HepG2 (cell line): Measurements from ENCODE around the gene ZFP36L2. TPM values are rescaled to one million over a fixed set of nuclear protein-coding genes. Genes with fewer than 3 reads are reported as not detected.

ENCODE experiments used
- CTCF ChIP-seq: sonication (generic); formaldehyde crosslinking; IDR thresholded peaks from 2 replicates; pipeline ENCODE4 v1.5.0; 2020; ENCODE audit warnings: mild to moderate bottlenecking, missing genetic modification reagents, moderate library complexity
- ETS1 ChIP-seq: sonication (generic); formaldehyde crosslinking; IDR thresholded peaks from 2 replicates; pipeline ENCODE4 v1.4.0; 2020; ENCODE audit warnings: missing genetic modification reagents
- KDM5B ChIP-seq: sonication (generic); formaldehyde crosslinking; IDR thresholded peaks from 2 replicates; pipeline ENCODE4 v1.4.0; 2020; ENCODE audit warnings: missing genetic modification reagents, mild to moderate bottlenecking, borderline replicate concordance
- MLX ChIP-seq: IDR thresholded peaks from 2 replicates; pipeline ENCODE4 v1.6.1; 2016
- PRMT3 ChIP-seq: sonication (generic); formaldehyde crosslinking; IDR thresholded peaks from 2 replicates; pipeline ENCODE4 v1.8.1; 2022; ENCODE audit warnings: low read depth, mild to moderate bottlenecking, moderate library complexity, missing genetic modification reagents, borderline replicate concordance
- SOX6 ChIP-seq, 2 experiments: fragments of 450-650 bp in 1 of 2; sonication (generic) in 1 of 2; formaldehyde crosslinking in 1 of 2; IDR thresholded peaks; 2 replicates each; pipeline versions ENCODE4 v1.4.0 to v1.6.1; 2017 to 2020; ENCODE audit warnings: antibody characterized with exemption in 1 of 2, mild to moderate bottlenecking in 1 of 2, missing genetic modification reagents in 1 of 2
- ZNF274 ChIP-seq: sonication (generic); formaldehyde crosslinking; IDR thresholded peaks from 2 replicates; pipeline ENCODE4 v1.5.1; 2020; ENCODE audit warnings: mild to moderate bottlenecking, missing genetic modification reagents
- ZNF414 ChIP-seq: sonication (generic); formaldehyde crosslinking; IDR thresholded peaks from 2 replicates; pipeline ENCODE4 v1.5.0; 2020; ENCODE audit warnings: missing genetic modification reagents
- ZNF501 ChIP-seq: sonication (generic); formaldehyde crosslinking; IDR thresholded peaks from 2 replicates; pipeline ENCODE4 v1.5.1; 2020; ENCODE audit warnings: mild to moderate bottlenecking, moderate library complexity, missing genetic modification reagents
- ZNF546 ChIP-seq: sonication (generic); formaldehyde crosslinking; conservative IDR thresholded peaks from 2 replicates; pipeline ENCODE4 v1.8.1; 2023; ENCODE audit warnings: mild to moderate bottlenecking, missing genetic modification reagents
- ZNF549 ChIP-seq: sonication (generic); formaldehyde crosslinking; IDR thresholded peaks from 2 replicates; pipeline ENCODE4 v1.5.0; 2020; ENCODE audit warnings: missing genetic modification reagents
- ZNF800 ChIP-seq: sonication (generic); formaldehyde crosslinking; IDR thresholded peaks from 2 replicates; pipeline ENCODE4 v1.4.0; 2020; ENCODE audit warnings: missing genetic modification reagents
- ZNF883 ChIP-seq: sonication (generic); formaldehyde crosslinking; IDR thresholded peaks from 2 replicates; pipeline ENCODE4 v1.5.1; 2020; ENCODE audit warnings: mild to moderate bottlenecking, missing genetic modification reagents; ENCODE audit errors: not compliant biosample characterization
- polyA plus RNA-seq, 8 experiments: library from polyadenylated mRNA; depleted of rRNA in 3 of 8; stranded (reverse) in 7 of 8; unstranded in 1 of 8; fragments of >200 nt; fragmentation: Illumina TruSeq in 4 of 8; extraction: Trizol in 4 of 8; gene quantifications; 2 replicates each; pipeline versions ENCODE4 v1.2.1 to v1.2.3, GENCODE V29; 2011 to 2016; ENCODE audit warnings: low read depth in 4 of 8, missing spikeins in 1 of 8, mixed read lengths in 1 of 8; ENCODE audit not compliant: insufficient read depth in 1 of 8
- total RNA-seq, 5 experiments: library from RNA; depleted of rRNA; stranded (reverse); fragments of >200 nt; fragmentation: Illumina TruSeq; extraction: Trizol; gene quantifications; 2 replicates each; pipeline ENCODE4 v1.2.3, GENCODE V29; 2016; ENCODE audit warnings: low read depth in 1 of 5
- TF ChIP-seq, protein P1 (sequence below): sonication (generic); formaldehyde crosslinking; IDR thresholded peaks from 2 replicates; pipeline ENCODE4 v1.5.1; 2020; ENCODE audit warnings: mild to moderate bottlenecking, missing genetic modification reagents, moderate library complexity
- TF ChIP-seq, protein P2 (sequence below): sonication (generic); formaldehyde crosslinking; conservative IDR thresholded peaks from 2 replicates; pipeline ENCODE4 v1.4.0; 2020; ENCODE audit warnings: missing genetic modification reagents

The ZFP36L2 gene
- total and polyA plus RNA-seq, 2 of the 13 experiments (the other 11 are each of a cell fraction or from before 2014, with no cell fraction given) = 11.2 to 21.8 TPM

DNA sequence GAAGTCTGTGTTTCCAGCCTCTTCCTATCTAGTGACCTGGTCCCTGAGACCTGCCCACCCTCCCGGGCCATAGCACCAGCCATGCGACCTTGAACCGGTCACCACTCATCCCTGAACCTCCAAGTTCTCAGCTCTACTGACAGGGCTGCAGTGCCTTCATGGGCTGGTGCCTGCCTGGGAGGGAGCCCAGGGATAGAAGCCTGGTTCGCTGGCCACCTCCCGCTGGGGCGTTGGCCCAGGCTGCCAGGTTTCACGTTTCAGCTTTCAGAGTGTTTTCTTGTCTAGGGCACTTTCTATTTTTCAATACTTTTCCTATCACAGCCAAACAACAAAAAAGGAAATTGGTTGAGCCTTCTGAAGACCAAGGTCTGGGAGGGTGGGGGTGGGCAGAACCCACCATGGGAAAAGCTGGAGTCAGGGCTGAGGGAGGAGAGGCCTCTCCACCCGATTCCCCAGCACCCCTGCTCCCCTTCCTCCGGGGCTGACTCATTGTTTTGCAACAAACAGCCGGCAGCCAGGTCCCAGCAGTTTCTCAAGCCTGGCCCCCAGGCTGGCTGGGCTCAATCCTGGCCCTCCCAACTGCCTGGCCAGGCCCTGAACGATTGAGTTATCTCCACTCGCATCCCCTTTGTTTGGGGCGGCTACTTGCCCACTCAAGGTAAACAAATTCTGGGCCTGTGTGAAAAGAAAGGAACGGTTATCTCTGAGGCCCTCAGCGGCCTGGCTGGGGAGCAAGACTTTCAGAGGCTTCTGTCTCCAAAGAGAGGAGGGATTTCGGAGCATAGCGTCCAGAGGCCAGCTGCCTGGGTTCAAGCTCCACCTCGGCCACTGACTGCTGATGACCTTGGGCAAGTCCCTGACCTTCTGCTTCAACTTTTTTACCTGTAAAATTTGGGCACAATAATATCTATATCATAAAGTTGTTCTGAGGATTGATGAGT lies 47.5 kb downstream of the ZFP36L2 start (continued):
- no peak for TF ChIP-seq ZNF883 (CRISPR knock-in tag)
- peak; percentile 70 for TF ChIP-seq ZNF501 (CRISPR knock-in tag)
- TF ChIP-seq ZNF414 (CRISPR knock-in tag) = peak; percentile 78; the same call in 1 of the 2 replicates
- peak; percentile 73; the same call in 1 of the 2 replicates for TF ChIP-seq ZNF546 (CRISPR knock-in tag)
- 0 out of 2 replicates have a peak, but pooled peaks have one; percentile 9 for TF ChIP-seq ZNF274 (CRISPR knock-in tag)
- TF ChIP-seq ZNF549 (CRISPR knock-in tag) = no peak
- TF ChIP-seq, protein P1, sequence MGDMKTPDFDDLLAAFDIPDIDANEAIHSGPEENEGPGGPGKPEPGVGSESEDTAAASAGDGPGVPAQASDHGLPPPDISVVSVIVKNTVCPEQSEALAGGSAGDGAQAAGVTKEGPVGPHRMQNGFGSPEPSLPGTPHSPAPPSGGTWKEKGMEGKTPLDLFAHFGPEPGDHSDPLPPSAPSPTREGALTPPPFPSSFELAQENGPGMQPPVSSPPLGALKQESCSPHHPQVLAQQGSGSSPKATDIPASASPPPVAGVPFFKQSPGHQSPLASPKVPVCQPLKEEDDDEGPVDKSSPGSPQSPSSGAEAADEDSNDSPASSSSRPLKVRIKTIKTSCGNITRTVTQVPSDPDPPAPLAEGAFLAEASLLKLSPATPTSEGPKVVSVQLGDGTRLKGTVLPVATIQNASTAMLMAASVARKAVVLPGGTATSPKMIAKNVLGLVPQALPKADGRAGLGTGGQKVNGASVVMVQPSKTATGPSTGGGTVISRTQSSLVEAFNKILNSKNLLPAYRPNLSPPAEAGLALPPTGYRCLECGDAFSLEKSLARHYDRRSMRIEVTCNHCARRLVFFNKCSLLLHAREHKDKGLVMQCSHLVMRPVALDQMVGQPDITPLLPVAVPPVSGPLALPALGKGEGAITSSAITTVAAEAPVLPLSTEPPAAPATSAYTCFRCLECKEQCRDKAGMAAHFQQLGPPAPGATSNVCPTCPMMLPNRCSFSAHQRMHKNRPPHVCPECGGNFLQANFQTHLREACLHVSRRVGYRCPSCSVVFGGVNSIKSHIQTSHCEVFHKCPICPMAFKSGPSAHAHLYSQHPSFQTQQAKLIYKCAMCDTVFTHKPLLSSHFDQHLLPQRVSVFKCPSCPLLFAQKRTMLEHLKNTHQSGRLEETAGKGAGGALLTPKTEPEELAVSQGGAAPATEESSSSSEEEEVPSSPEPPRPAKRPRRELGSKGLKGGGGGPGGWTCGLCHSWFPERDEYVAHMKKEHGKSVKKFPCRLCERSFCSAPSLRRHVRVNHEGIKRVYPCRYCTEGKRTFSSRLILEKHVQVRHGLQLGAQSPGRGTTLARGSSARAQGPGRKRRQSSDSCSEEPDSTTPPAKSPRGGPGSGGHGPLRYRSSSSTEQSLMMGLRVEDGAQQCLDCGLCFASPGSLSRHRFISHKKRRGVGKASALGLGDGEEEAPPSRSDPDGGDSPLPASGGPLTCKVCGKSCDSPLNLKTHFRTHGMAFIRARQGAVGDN (CRISPR knock-in tag) = peak; percentile 93
- peak; percentile 1; the same call in 1 of the 2 replicates for TF ChIP-seq CTCF (CRISPR knock-in tag)
- peak; percentile 83 for TF ChIP-seq KDM5B (CRISPR knock-in tag)
- TF ChIP-seq MLX = peak; percentile 32; the same call in 1 of the 2 replicates
- no peak for TF ChIP-seq SOX6 (IDR thresholded peaks at IDR 0.05)
- peak; percentile 95 for TF ChIP-seq SOX6 (CRISPR knock-in tag; IDR thresholded peaks at IDR 0.05)
- 0 out of 2 replicates have a peak, but pooled peaks have one; percentile 22 for TF ChIP-seq ZNF800 (CRISPR knock-in tag)
- TF ChIP-seq, protein P2, sequence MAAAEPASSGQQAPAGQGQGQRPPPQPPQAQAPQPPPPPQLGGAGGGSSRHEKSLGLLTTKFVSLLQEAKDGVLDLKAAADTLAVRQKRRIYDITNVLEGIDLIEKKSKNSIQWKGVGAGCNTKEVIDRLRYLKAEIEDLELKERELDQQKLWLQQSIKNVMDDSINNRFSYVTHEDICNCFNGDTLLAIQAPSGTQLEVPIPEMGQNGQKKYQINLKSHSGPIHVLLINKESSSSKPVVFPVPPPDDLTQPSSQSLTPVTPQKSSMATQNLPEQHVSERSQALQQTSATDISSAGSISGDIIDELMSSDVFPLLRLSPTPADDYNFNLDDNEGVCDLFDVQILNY (CRISPR knock-in tag) = no peak
- TF ChIP-seq ETS1 (CRISPR knock-in tag) = no peak
- no peak for TF ChIP-seq PRMT3 (CRISPR knock-in tag)
